Esophagus muscularis mucosa (tissue), 4 donors: ENCODE data around the gene APBB1.

Source experiments
- EP300 ChIP-seq: sonication (generic); formaldehyde crosslinking; IDR thresholded peaks from one replicate; pipeline ENCODE4 v1.6.1; 2017; ENCODE audit warnings: antibody characterized with exemption
- POLR2A ChIP-seq: fragments of 450-650 bp; IDR thresholded peaks from one replicate; pipeline ENCODE4 v1.6.1; 2017; ENCODE audit warnings: antibody characterized with exemption, moderate library complexity, mild to moderate bottlenecking, low read depth
- POLR2AphosphoS5 ChIP-seq, 2 donors: sonication (generic); formaldehyde crosslinking; IDR thresholded peaks; one replicate each; pipeline ENCODE4 v1.6.1; 2017; ENCODE audit warnings: antibody characterized with exemption in 2 of 2
- TF ChIP-seq, protein P1 (sequence below), 3 experiments: fragments of 200-600 bp in 2 of 3; fragments of 450-650 bp in 1 of 3; sonication (generic) in 2 of 3; IDR thresholded peaks; one replicate each; pipeline ENCODE4 v1.5.1; 2017 to 2019; ENCODE audit warnings: antibody characterized with exemption in 3 of 3, mild to moderate bottlenecking in 2 of 3, moderate library complexity in 1 of 3

DNA sequence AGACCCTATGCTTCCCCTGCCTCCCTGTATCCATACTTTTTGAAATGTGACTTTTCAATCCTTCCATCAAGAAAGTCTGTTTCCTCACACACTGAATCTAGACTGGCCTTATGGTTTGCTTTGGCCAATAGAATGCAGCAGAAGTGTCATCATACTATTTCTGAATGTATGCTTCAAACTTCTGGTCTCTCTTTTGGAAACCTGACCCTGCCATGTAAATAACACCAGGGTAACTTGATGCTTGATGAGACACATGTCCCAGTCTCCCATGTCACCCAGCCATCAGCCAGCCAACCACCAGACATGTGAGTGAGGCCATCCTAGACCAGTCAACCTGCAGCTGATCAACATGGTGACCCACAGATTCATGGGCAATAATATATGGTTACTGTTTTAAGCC, 68.9 kb downstream of the APBB1 start:
- TF ChIP-seq, protein P1, sequence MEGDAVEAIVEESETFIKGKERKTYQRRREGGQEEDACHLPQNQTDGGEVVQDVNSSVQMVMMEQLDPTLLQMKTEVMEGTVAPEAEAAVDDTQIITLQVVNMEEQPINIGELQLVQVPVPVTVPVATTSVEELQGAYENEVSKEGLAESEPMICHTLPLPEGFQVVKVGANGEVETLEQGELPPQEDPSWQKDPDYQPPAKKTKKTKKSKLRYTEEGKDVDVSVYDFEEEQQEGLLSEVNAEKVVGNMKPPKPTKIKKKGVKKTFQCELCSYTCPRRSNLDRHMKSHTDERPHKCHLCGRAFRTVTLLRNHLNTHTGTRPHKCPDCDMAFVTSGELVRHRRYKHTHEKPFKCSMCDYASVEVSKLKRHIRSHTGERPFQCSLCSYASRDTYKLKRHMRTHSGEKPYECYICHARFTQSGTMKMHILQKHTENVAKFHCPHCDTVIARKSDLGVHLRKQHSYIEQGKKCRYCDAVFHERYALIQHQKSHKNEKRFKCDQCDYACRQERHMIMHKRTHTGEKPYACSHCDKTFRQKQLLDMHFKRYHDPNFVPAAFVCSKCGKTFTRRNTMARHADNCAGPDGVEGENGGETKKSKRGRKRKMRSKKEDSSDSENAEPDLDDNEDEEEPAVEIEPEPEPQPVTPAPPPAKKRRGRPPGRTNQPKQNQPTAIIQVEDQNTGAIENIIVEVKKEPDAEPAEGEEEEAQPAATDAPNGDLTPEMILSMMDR (IDR thresholded peaks at IDR 0.05), result no peak
- TF ChIP-seq POLR2A (no peak), EP300 (no peak), POLR2AphosphoS5 (IDR thresholded peaks at IDR 0.05) (no peak)
